ENCODE data around the gene PRRT2. TPM values are rescaled to one million over a fixed set of nuclear protein-coding genes. Genes with fewer than 3 reads are reported as not detected.

PRRT2 gene
- 1 to 10 TPM in 3 of 4 donors, not detected in 1; 1.1 to 3.6 (median 1.4) TPM for total RNA-seq

GRCh38 chr16:29811896-29812665 is at the start of gene PRRT2:
TSS of gene PRRT2 (plus strand) at chr16:29812193. CDS start at chr16:29813055, 862 bp downstream.
- intact Hi-C loops (cut with DNase I; ENCODE audit: low total_unique reads): no loop called here

DNA sequence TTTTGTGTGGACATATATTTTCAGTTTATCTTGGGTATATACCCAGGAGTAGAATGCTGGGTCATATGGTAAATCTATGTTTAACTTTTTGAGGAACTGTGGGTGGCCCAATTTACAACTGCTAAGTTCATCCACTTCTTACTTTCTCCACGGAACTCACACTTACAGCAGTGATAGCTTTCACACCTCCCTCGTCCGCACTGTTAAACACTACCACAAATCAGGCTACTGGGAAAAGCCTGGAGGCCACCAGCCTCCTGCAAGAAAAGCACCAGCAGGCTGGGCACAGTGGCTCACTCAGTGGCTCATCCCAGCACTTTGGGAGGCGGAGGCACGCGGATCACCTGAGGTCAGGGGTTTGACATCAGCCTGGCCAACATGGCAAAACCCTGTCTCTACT is 48.7 kb upstream of the PRRT2 start:
- H3K4me3 ChIP-seq (ENCODE audit: low read depth, poor library complexity, severe bottlenecking): no peak overlapping the region
- WGBS, 2 donors: 69 to 72% methylated on average over 6 of the region's 6 CpGs
- TF ChIP-seq, protein P1, sequence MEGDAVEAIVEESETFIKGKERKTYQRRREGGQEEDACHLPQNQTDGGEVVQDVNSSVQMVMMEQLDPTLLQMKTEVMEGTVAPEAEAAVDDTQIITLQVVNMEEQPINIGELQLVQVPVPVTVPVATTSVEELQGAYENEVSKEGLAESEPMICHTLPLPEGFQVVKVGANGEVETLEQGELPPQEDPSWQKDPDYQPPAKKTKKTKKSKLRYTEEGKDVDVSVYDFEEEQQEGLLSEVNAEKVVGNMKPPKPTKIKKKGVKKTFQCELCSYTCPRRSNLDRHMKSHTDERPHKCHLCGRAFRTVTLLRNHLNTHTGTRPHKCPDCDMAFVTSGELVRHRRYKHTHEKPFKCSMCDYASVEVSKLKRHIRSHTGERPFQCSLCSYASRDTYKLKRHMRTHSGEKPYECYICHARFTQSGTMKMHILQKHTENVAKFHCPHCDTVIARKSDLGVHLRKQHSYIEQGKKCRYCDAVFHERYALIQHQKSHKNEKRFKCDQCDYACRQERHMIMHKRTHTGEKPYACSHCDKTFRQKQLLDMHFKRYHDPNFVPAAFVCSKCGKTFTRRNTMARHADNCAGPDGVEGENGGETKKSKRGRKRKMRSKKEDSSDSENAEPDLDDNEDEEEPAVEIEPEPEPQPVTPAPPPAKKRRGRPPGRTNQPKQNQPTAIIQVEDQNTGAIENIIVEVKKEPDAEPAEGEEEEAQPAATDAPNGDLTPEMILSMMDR (IDR thresholded peaks at IDR 0.05): no peak
- TF ChIP-seq POLR2A (IDR thresholded peaks at IDR 0.05): no peak
- no peak for DNase-seq (ENCODE audit: low spot score in 2 of 2)
- intact Hi-C loops (cut with DNase I; ENCODE audit: low total_unique reads): no loop called here

More at GRCh38 chr16:29811896-29812665, at the start of gene PRRT2:
- 4 to 5% methylated on average over 55 to 69 of the region's 69 CpGs for WGBS, 2 donors
- H3K4me3 ChIP-seq (ENCODE audit: low read depth, poor library complexity, severe bottlenecking): peak within 1 kb of the TSS; percentile 21
- peak in 1 of 2 donors; percentile 93 for DNase-seq (ENCODE audit: low spot score in 2 of 2)
- TF ChIP-seq, protein P1 (IDR thresholded peaks at IDR 0.05): no peak
- no peak for TF ChIP-seq POLR2A (IDR thresholded peaks at IDR 0.05)

DNA sequence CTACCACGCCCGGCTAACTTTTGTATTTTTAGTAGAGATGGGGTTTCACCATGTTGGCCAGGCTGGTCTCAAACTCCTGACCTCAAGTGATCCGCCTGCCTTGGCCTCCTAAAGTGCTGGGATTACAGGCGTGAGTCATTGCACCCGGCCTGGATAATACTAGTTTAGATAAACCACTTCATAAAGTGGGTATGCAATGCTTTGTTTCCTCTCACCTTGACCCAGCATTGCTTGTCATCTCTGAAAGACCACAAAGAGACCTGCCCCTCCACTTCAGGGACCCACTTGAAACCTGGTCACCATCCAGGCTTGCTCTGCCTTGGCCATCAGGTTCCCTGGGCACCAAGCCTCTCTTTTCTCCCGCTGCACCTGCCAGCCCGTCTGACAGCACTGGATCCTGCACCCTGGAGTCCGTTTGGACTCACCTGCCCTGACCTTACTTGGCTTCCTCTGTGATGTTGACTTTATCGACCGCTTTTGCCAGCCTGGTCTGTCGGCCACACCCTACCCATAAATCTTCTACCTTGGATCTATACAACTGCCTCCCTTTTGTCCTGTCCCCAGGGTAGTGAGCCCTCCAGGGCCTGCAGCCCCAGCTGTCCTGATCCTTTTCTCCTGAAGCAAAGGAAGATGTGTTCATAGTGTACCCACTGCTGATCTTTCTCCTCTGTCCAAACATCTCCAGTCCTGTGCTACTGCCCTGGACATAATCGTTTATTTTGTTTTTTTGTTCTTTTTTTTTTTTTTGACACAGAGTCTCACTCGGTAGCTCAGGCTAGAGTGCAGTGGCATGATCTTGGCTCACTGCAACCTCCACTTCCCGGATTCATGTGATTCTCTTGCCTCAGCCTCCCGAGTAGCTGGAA is 46.6 kb upstream of the PRRT2 start:
- no peak overlapping the region for H3K4me3 ChIP-seq (ENCODE audit: low read depth, poor library complexity, severe bottlenecking)
- no peak for TF ChIP-seq POLR2A (IDR thresholded peaks at IDR 0.05)
- TF ChIP-seq, protein P1 (IDR thresholded peaks at IDR 0.05): peak in 1 of 3 donors; percentile 43
- DNase-seq (ENCODE audit: low spot score in 2 of 2): no peak
- WGBS, 2 donors: 67% methylated on average over 15 of the region's 15 CpGs
- intact Hi-C loops (cut with DNase I; ENCODE audit: low total_unique reads): no loop called here

DNA sequence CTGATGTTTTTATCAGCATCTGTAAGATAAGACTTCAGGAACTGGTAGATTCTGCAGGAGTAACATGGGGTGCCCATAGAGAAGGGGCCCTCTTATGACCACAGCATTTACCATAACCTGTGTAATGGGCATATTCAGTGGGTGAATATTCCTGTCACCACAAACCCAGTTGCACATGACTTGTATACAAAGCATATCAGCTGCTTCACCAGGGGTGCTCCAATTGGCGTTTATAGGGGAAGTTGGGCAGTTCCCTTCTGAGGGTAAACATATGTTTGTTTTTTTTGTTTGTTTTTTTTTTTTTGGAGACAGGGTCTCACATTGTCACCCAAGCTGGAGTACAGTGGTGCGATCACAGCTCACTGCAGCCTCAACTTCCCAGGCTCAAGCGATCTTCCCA is 45.4 kb upstream of the PRRT2 start:
- no peak for DNase-seq (ENCODE audit: low spot score in 2 of 2)
- TF ChIP-seq, protein P1 (IDR thresholded peaks at IDR 0.05): no peak
- H3K4me3 ChIP-seq (ENCODE audit: low read depth, poor library complexity, severe bottlenecking): no peak overlapping the region
- intact Hi-C loops (cut with DNase I; ENCODE audit: low total_unique reads): no loop called here
- WGBS, 2 donors: 92 to 95% methylated on average over 3 of the region's 3 CpGs

DNA sequence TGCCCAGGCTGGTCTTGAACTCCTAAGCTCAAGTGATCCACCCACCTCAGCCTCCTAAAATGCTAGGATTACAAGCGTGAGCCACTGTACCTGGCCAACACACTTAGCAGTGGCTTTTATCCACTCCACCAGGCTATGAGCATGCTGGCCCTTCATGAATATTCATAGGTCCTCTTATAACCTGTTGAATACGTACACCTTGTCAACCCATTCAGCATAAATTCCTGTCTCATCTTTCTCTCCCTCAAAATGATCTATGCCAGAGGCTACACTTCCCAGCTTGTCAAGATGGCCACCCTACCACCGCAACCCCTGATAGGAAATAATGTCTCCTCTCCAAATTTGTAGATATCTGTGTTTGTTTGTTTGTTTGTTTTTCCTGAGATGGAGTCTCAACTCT is 44.9 kb upstream of the PRRT2 start:
- intact Hi-C loops (cut with DNase I; ENCODE audit: low total_unique reads): no loop called here
- WGBS, 2 donors: 90 to 91% methylated on average over 3 of the region's 3 CpGs
- no peak for TF ChIP-seq POLR2A (IDR thresholded peaks at IDR 0.05)
- TF ChIP-seq, protein P1 (IDR thresholded peaks at IDR 0.05): no peak

More for the DNA sequence above, 44.9 kb upstream of the PRRT2 start:
- no peak overlapping the region for H3K4me3 ChIP-seq (ENCODE audit: low read depth, poor library complexity, severe bottlenecking)
- DNase-seq (ENCODE audit: low spot score in 2 of 2): no peak

Data from lower leg skin (tissue), 4 donors.